Muscle of arm (tissue), 14 donors: ENCODE results near the gene PMFBP1. TPM values are rescaled to one million over a fixed set of nuclear protein-coding genes. Genes with fewer than 3 reads are reported as not detected.

Source experiments
- DNase-seq: peaks from one replicate; pipeline ENCODE4 v3.0.0-alpha.2; 2013
- long read RNA-seq, 11 donors: transcript quantifications; one replicate each; lab custom pipeline, GENCODE V29; 2026
- polyA plus RNA-seq, 12 donors: library from polyadenylated mRNA; unstranded; fragments of 120-200 nt; gene quantifications; one replicate each; pipeline ENCODE4 v1.2.1, GENCODE V29; 2013; ENCODE audit not compliant: insufficient read length in 12 of 12

Gene PMFBP1
- polyA plus RNA-seq, result 1 to 10 TPM in 7 of 12 donors, under 1 TPM in 3, not detected in 2; 0.58 to 5.0 (median 1.9) TPM
- long read RNA-seq, donor 1, result 0 reads
- long read RNA-seq, donor 2, result 0 reads
- long read RNA-seq, donor 3, result 0 reads
- long read RNA-seq, donor 4, result 0 reads
- long read RNA-seq, donor 5, result 0 reads
- long read RNA-seq, donor 6, result 0 reads
- long read RNA-seq, donor 7, result 0 reads
- long read RNA-seq, donor 8, result 0 reads
- long read RNA-seq, donor 9, result 0 reads
- long read RNA-seq, donor 10, result 0 reads
- long read RNA-seq, donor 11, result 0 reads

GRCh38 chr16:72172105-72173034, at the start of gene PMFBP1:
Gene PMFBP1 (minus strand): TSS chr16:72172155. CDS start chr16:72171208, 947 bp downstream.
- no peak for DNase-seq

GRCh38 chr16:72221630-72222024, 49.7 kb upstream of the PMFBP1 start:
- DNase-seq, result no peak

GRCh38 chr16:72220875-72221629, 49.1 kb upstream of the PMFBP1 start:
- DNase-seq, result no peak

- DNase-seq, result no peak
These were observed 47.3 kb upstream of the PMFBP1 start for GRCh38 chr16:72219282-72219681.

- no peak for DNase-seq
These were observed 44.8 kb upstream of the PMFBP1 start for GRCh38 chr16:72216767-72217166.

- no peak for DNase-seq
These were observed 42.9 kb upstream of the PMFBP1 start for GRCh38 chr16:72214821-72215220.

- no peak for DNase-seq
These were observed 39.2 kb upstream of the PMFBP1 start for GRCh38 chr16:72211110-72211509.

- DNase-seq, result no peak
These were observed 38.6 kb upstream of the PMFBP1 start for GRCh38 chr16:72210555-72210954.

- DNase-seq, result no peak
These were observed 38.1 kb upstream of the PMFBP1 start for GRCh38 chr16:72210072-72210471.

GRCh38 chr16:72206299-72206698, 34.3 kb upstream of the PMFBP1 start:
- no peak for DNase-seq

- no peak for DNase-seq
These were observed 31.4 kb upstream of the PMFBP1 start for GRCh38 chr16:72203401-72203800.

- DNase-seq, result no peak
These were observed 30.1 kb upstream of the PMFBP1 start for GRCh38 chr16:72202014-72202413.

- DNase-seq, result no peak
These were observed 29.4 kb upstream of the PMFBP1 start for GRCh38 chr16:72201387-72201786.

- DNase-seq, result no peak
These were observed 27.9 kb upstream of the PMFBP1 start for GRCh38 chr16:72199761-72200337.

- DNase-seq, result no peak
These were observed 26.8 kb upstream of the PMFBP1 start for GRCh38 chr16:72198771-72199201.

GRCh38 chr16:72198021-72198711, 26.2 kb upstream of the PMFBP1 start:
- DNase-seq, result peak; percentile 88

- no peak for DNase-seq
These were observed 25.6 kb upstream of the PMFBP1 start for GRCh38 chr16:72197545-72197944.

GRCh38 chr16:72195609-72196008, 23.7 kb upstream of the PMFBP1 start:
- no peak for DNase-seq

GRCh38 chr16:72191551-72191950, 19.6 kb upstream of the PMFBP1 start:
- DNase-seq, result no peak

- DNase-seq, result no peak
These were observed 18.0 kb upstream of the PMFBP1 start for GRCh38 chr16:72189865-72190371.

- DNase-seq, result no peak
These were observed 16.6 kb upstream of the PMFBP1 start for GRCh38 chr16:72188541-72188940.
